SK-N-SH treated with all-trans-retinoic acid at 6 μM for 48 hours (cell line): ENCODE data around the gene C5.

ENCODE experiments used
- ESRRG ChIP-seq: fragments of 250-450 bp; sonication (Bioruptor Pico); IDR thresholded peaks from 2 replicates; pipeline ENCODE4 v1.6.1; 2021; ENCODE audit warnings: mild to moderate bottlenecking
- ISL1 ChIP-seq: fragments of 250-450 bp; sonication (Bioruptor Pico); IDR thresholded peaks from 2 replicates; pipeline ENCODE4 v2.1.2; 2022; ENCODE audit warnings: mild to moderate bottlenecking, moderate library complexity
- TSHZ2 ChIP-seq: fragments of 250-450 bp; sonication (Bioruptor Pico); IDR thresholded peaks from 2 replicates; pipeline ENCODE4 v1.5.0; 2020; ENCODE audit warnings: mild to moderate bottlenecking, moderate library complexity
- ZFP3 ChIP-seq: fragments of 250-450 bp; sonication (Bioruptor Pico); IDR thresholded peaks from 2 replicates; pipeline ENCODE4 v1.5.0; 2020; ENCODE audit warnings: mild to moderate bottlenecking, moderate library complexity
- ZNF70 ChIP-seq: fragments of 450-650 bp; formaldehyde crosslinking; IDR thresholded peaks from 2 replicates; pipeline ENCODE4 v1.5.0; 2020; ENCODE audit warnings: mild to moderate bottlenecking, moderate library complexity
- ZNF8 ChIP-seq: fragments of 450-650 bp; formaldehyde crosslinking; IDR thresholded peaks from 2 replicates; pipeline ENCODE4 v1.5.0; 2020; ENCODE audit warnings: mild to moderate bottlenecking, moderate library complexity

DNA sequence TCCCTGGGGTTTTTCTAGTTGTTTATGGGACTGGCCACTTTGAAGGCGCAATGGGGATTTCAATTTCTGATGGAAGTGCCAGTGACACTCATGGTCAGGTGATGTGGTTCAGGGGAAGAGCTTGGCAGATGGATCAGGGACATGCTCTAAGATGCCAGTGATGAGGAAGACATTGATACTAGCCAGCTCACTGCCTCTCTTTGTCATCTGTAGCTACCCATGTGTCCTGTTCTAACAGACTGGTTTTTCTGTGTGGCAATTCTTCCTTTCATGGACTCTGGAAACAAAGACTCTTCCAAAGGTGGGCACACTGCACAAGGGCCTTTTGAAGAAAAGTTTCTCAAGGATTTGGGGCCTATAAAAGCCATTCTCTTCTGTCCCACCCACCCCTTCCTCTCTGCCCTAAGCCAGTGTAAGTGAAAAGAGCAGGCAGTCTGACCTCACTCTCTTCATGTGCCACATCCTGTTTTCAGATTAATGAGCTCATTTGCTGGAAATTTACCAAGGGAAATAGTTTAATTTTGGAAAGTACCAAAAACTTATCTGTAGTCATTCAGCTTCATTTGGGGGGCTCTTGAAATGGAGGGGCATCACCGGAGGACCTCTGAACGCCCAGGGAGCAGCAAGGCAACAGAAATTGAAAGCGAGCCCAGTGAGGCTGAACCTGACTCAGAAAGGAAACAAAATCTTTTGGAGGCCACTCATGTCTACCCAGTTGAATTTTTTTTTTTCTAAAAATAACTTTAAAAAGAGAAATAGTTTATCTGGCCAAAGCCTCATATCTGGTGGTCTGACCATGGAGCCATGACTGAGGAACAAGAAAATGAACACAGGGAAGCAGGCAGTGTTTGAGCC, 118.6 kb downstream of the C5 start:
- TF ChIP-seq ESRRG (CRISPR knock-in tag) (no peak), ZNF8 (no peak), ISL1 (CRISPR knock-in tag) (0 out of 2 replicates have a peak, but pooled peaks have one; percentile 22), ZNF70 (CRISPR knock-in tag) (no peak), TSHZ2 (no peak), ZFP3 (peak; percentile 51; the same call in 1 of the 2 replicates)
